GM10248 (cell line): ENCODE measurements around the gene TMC1.

Experiments used
- CTCF ChIA-PET: fragments of 300-600 bp; sonication (Branson Sonifier 250); formaldehyde crosslinking; extraction: SDS; loops from one replicate; lab custom pipeline; 2021; ENCODE audit warnings: antibody characterized with exemption; lab: Yijun Ruan, JAX
- POLR2A ChIA-PET: fragments of 350-650 bp; sonication (Branson Sonifier 250); formaldehyde crosslinking; extraction: SDS; loops from one replicate; lab custom pipeline; 2020; ENCODE audit warnings: antibody characterized with exemption; lab: Yijun Ruan, JAX
- DNase-seq: peaks from one replicate; pipeline ENCODE4 v3.0.0; 2012; ENCODE audit errors: extremely low spot score
- CTCF ChIP-seq: IDR thresholded peaks from 2 replicates; pipeline ENCODE4 v1.5.1; 2012; ENCODE audit warnings: mild to moderate bottlenecking, low read depth; ENCODE audit errors: extremely low read depth, missing control alignments, control extremely low read depth

Gene TMC1

GRCh38 chr9:72612449-72612848 is 91.0 kb downstream of the TMC1 start:
- TF ChIP-seq CTCF, result no peak
- ChIA-PET POLR2A (no interaction called here), CTCF (interaction anchor here (1.2 to 3.0 kb wide), 5 partner anchors 9 to 23 kb away, joined by 3 to 8 read pairs (median 4); no protein-coding TSS in a partner anchor)
- DNase-seq, result no peak

- CTCF ChIA-PET, result interaction anchor here (1.1 to 3.0 kb wide), 3 partner anchors 13 to 24 kb away, joined by 4 to 8 read pairs (median 5); no protein-coding TSS in a partner anchor
Measured at GRCh38 chr9:72614067-72614466, 92.7 kb downstream of the TMC1 start.

GRCh38 chr9:72615931-72616330 is 94.5 kb downstream of the TMC1 start:
- POLR2A ChIA-PET, result no interaction called here
- CTCF ChIA-PET, result interaction anchor here (1.2 to 1.7 kb wide), 2 partner anchors 22 to 24 kb away, joined by 3 to 5 read pairs; no protein-coding TSS in a partner anchor

More at GRCh38 chr9:72614067-72614466, 92.7 kb downstream of the TMC1 start:
- TF ChIP-seq CTCF, result no peak
- POLR2A ChIA-PET, result no interaction called here
- DNase-seq, result no peak

GRCh38 chr9:72618811-72619210 is 97.4 kb downstream of the TMC1 start:
- ChIA-PET POLR2A (no interaction called here), CTCF (no interaction called here)
- DNase-seq, result no peak
- no peak for TF ChIP-seq CTCF

More at GRCh38 chr9:72615931-72616330, 94.5 kb downstream of the TMC1 start:
- DNase-seq, result no peak
- no peak for TF ChIP-seq CTCF

- no peak for TF ChIP-seq CTCF
- no peak for DNase-seq
- ChIA-PET POLR2A (no interaction called here), CTCF (interaction anchor here (1.6 to 5.4 kb wide), 2 partner anchors 10 to 11 kb away, joined by 4 to 19 read pairs; no protein-coding TSS in a partner anchor)
Measured at GRCh38 chr9:72622186-72622585, 100.8 kb downstream of the TMC1 start.

- ChIA-PET POLR2A (no interaction called here), CTCF (interaction anchor here (1.4 to 5.4 kb wide), 2 partner anchors 10 to 41 kb away, joined by 3 to 19 read pairs; no protein-coding TSS in a partner anchor)
- no peak for DNase-seq
- TF ChIP-seq CTCF, result no peak
Measured at GRCh38 chr9:72623156-72623555, 101.7 kb downstream of the TMC1 start.

- DNase-seq, result no peak
- POLR2A ChIA-PET, result no interaction called here
- CTCF ChIA-PET, result interaction anchor here (0.5 kb wide), 1 partner anchor 806 kb away, joined by 3 read pairs; no protein-coding TSS in a partner anchor
- no peak for TF ChIP-seq CTCF
Measured at GRCh38 chr9:72627147-72627546, 105.7 kb downstream of the TMC1 start.
